Measurements from ENCODE around the gene CHST8. TPM values are rescaled to one million over a fixed set of nuclear protein-coding genes. Genes with fewer than 3 reads are reported as not detected.
"Not testable (repeated sequence)": the region's sequence is repeated elsewhere in the genome, so short reads cannot be mapped to it uniquely, and the experiment has no call there.

The CHST8 gene
- total RNA-seq, 1 experiment from 2014 or later: 0.79 TPM

DNA sequence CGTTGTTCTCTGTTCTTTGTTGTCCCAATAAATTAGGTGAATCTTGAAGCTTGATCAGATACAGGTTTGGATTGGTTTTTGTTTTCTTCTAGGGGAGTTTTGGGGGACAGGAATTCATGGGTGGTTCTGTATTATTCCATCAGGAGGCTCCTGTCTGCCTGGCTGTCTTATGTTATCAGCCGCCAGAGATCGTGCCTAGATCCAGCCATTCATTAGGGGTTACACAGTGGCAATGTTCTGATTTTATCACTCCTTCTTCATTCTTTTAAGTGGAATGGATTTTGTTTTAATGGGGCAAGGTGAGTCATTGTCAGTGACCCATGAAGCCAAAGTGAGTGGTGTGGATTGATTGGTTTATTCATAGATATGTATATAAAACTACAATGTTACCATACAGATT, 71.9 kb downstream of the CHST8 start:
- in situ Hi-C loops (cut with HindIII; ENCODE audit: low pct_unique_long_range_greater_than_20kb, low sequenced_read_pairs): no loop called here
- no peak for DNase-seq (ENCODE audit: low read depth, low spot score)

DNA sequence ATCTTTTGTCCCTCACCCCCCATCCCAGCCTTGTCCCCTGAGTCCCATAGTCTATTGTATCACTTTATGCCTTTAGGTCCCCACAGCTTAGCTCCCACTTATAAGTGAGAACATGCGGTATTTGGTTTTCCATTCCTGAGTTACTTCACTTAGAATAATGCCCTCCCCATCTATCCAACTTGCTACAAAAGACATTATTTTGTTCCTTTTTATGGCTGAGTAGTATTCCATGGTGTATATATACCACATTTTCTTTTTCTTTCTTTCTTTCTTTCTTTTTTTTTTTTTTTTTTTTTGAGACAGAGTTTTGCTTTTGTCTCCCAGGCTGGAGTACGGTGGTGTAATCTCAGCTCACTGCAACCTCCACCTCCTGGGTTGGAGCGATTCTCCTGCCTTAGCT, 73.8 kb downstream of the CHST8 start:
- DNase-seq (ENCODE audit: low read depth, low spot score); in situ Hi-C loops (cut with HindIII; ENCODE audit: low pct_unique_long_range_greater_than_20kb, low sequenced_read_pairs): not testable (repeated sequence)

- DNase-seq (ENCODE audit: low read depth, low spot score): no peak
- in situ Hi-C loops (cut with HindIII; ENCODE audit: low pct_unique_long_range_greater_than_20kb, low sequenced_read_pairs): no loop called here
Observed at GRCh38 chr19:33697766-33698165, 76.0 kb downstream of the CHST8 start.

- DNase-seq (ENCODE audit: low read depth, low spot score): no peak
Observed at GRCh38 chr19:33698576-33699435, 77.1 kb downstream of the CHST8 start.

DNA sequence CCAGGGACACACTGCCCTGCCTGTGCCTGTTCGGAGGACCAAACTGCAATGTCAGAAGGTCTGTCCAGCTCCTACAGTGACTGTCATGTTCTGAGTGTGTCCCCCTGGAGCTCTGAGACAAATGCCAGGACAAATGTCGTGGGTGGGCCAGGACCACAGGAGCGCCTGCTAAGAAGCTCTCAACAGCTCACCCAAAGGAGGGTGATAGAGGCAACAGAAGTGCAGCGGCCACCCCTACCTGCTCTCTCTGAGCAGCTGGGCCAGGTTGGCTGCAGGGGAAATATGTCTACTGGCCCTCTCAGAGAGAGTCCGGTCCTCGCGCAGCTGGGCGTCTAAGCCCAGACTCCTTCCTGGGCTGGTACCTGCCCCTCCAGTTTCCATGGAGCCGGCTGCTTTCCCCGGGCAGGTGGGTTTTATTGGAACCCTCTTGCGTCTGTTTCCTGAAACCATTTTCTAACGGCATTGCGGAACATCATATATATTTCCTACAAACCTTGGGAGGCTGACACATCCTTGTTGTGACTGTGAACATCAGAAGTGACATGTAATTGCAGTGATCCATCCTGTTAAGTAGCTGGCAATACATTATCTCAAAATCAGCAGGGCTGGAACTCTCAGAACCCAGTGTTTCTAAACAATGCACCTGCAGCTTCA, 78.1 kb downstream of the CHST8 start:
- in situ Hi-C loops (cut with HindIII; ENCODE audit: low pct_unique_long_range_greater_than_20kb, low sequenced_read_pairs): no loop called here
- DNase-seq (ENCODE audit: low read depth, low spot score): no peak

More at GRCh38 chr19:33698576-33699435, 77.1 kb downstream of the CHST8 start:
- in situ Hi-C loops (cut with HindIII; ENCODE audit: low pct_unique_long_range_greater_than_20kb, low sequenced_read_pairs): no loop called here

DNA sequence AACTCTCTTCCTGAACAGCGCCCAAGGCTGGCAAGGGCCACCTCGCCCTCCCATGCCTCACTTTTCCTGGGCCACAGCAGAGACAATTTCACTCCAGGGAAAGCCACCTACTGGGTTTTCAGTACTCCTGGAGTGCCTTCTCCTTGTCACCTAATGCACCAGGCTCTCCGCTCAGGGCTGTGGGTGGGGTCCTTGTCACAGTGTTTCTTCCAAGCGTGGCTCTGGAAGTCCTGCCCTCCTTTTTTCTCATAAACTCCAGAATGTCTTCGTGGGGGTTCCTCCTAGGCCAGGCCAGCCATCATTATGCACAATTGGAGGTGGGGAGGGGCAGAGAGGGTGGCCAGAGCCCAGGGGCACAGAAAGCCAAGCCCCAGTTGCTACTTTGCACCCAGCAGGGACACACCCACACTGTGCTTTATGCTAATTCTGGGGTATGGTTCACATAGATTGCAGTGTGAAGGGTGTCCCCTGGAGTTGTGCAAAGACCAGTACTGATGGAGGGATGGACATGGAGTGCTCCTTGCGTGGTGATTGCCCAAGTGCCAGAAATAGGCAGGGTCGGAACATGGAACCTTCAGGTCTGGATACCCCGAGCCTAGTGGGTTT, 78.8 kb downstream of the CHST8 start:
- in situ Hi-C loops (cut with HindIII; ENCODE audit: low pct_unique_long_range_greater_than_20kb, low sequenced_read_pairs): no loop called here
- no peak for DNase-seq (ENCODE audit: low read depth, low spot score)

DNA sequence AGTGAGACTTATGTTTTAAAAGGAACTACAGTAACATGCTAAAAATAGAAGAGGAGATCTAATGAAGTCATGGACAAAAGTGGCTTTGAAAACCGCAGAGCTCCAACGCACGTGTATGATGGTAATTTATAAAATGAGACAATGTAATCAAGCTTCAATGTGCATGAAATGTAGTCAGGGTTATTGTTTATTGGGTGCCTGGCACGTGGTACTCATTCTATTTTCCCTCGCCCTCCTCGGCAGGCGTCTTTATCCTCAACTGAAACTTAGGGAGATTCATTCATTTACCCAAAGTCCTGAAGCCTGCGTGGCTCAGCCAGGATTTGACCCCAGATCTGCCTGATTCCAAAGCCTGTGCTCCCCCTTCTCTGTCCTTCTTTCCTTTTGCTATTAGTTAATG, 79.8 kb downstream of the CHST8 start:
- in situ Hi-C loops (cut with HindIII; ENCODE audit: low pct_unique_long_range_greater_than_20kb, low sequenced_read_pairs): no loop called here
- DNase-seq (ENCODE audit: low read depth, low spot score): no peak

GRCh38 chr19:33702606-33703437, 81.1 kb downstream of the CHST8 start:
- no peak for DNase-seq (ENCODE audit: low read depth, low spot score)
- in situ Hi-C loops (cut with HindIII; ENCODE audit: low pct_unique_long_range_greater_than_20kb, low sequenced_read_pairs): no loop called here

- in situ Hi-C loops (cut with HindIII; ENCODE audit: low pct_unique_long_range_greater_than_20kb, low sequenced_read_pairs): no loop called here
Observed at GRCh38 chr19:33703438-33703750, 81.6 kb downstream of the CHST8 start.

GRCh38 chr19:33703821-33704220, 82.1 kb downstream of the CHST8 start:
- DNase-seq (ENCODE audit: low read depth, low spot score): no peak
- in situ Hi-C loops (cut with HindIII; ENCODE audit: low pct_unique_long_range_greater_than_20kb, low sequenced_read_pairs): no loop called here

More at GRCh38 chr19:33703438-33703750, 81.6 kb downstream of the CHST8 start:
- no peak for DNase-seq (ENCODE audit: low read depth, low spot score)

DNA sequence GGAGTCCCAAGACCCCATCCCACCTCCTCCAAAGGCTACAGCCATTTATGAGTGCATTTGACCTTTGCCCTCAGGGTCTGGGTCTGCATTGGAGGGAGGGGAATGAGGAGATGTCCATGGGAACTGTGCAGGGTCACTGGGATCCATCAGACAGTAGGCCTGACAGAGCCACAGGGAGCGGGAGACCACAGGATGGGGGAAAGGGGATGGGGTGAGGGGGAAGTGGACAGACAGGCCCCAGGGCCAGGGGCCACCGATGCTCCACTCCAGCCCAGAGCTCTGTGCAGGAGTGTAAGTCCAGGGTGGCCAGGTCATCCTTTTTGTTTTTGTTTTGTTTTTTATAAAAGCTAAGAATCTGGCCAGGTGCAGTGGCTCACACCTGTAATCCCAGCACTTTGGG, 82.5 kb downstream of the CHST8 start:
- no peak for DNase-seq (ENCODE audit: low read depth, low spot score)
- in situ Hi-C loops (cut with HindIII; ENCODE audit: low pct_unique_long_range_greater_than_20kb, low sequenced_read_pairs): no loop called here

DNA sequence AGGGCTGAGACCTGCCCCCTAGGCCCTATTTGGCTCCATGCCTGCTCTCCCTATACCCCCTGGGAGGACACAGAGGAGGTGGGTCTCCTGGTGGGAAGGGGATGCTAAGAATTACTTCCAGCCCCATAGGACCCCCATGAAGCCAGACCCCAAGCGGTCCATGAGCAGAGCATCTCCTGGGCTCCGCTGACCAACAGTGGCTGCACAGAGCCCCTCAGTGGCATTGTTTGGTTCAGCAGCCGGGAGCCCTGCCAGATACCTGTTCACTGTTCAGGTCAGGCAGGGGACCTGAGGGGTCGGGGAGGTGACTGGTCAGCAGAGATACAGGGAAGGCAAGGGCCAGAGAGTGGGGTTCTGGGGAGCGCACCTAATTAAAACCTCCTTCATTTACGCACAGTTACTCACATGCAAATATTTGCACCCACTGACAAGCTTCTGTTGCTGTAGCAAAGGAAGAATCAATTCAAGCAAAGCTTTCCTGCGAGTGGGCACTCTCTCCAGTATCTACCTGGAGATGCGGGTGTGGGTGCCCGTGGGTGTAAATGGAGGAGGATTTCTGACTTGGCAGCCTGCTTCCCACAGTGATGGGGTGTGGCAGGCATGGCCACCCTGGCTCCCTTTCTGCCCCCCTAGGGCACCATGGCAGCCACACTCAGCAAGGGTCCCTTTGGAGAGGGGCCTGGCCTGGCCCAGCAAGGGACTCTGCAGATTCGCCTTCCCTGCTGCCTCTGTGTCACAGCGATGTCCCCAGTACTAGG, 83.5 kb downstream of the CHST8 start:
- in situ Hi-C loops (cut with HindIII; ENCODE audit: low pct_unique_long_range_greater_than_20kb, low sequenced_read_pairs): no loop called here
- peak; percentile 5 for DNase-seq (ENCODE audit: low read depth, low spot score)

DNA sequence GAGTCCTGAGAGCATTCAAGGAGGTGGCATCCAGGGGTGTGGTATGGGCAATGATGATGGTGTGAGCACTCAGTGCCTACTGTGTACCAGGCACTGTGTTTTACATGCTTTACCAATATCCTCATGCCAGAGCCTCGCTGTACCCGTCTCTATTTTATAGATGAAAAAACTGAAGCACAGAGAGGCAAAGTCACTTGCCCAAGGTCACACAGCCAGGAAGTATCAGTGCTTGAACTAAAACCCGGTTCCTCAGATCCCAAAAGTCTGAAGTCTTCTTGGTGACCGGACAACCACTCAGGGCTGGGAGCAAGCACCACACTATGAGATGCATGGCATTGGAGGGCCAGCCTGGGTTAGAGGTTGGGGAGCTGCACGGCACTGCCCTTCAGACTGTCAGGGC, 84.1 kb downstream of the CHST8 start:
- in situ Hi-C loops (cut with HindIII; ENCODE audit: low pct_unique_long_range_greater_than_20kb, low sequenced_read_pairs): no loop called here

GRCh38 chr19:33706631-33707030, 84.9 kb downstream of the CHST8 start:
- in situ Hi-C loops (cut with HindIII; ENCODE audit: low pct_unique_long_range_greater_than_20kb, low sequenced_read_pairs): no loop called here
- DNase-seq (ENCODE audit: low read depth, low spot score): no peak

More for the DNA sequence above, 84.1 kb downstream of the CHST8 start:
- no peak for DNase-seq (ENCODE audit: low read depth, low spot score)

- no peak for DNase-seq (ENCODE audit: low read depth, low spot score)
- in situ Hi-C loops (cut with HindIII; ENCODE audit: low pct_unique_long_range_greater_than_20kb, low sequenced_read_pairs): no loop called here
Observed at GRCh38 chr19:33712268-33712667, 90.5 kb downstream of the CHST8 start.

GRCh38 chr19:33713194-33713593, 91.4 kb downstream of the CHST8 start:
- DNase-seq (ENCODE audit: low read depth, low spot score): no peak
- in situ Hi-C loops (cut with HindIII; ENCODE audit: low pct_unique_long_range_greater_than_20kb, low sequenced_read_pairs): no loop called here

DNA sequence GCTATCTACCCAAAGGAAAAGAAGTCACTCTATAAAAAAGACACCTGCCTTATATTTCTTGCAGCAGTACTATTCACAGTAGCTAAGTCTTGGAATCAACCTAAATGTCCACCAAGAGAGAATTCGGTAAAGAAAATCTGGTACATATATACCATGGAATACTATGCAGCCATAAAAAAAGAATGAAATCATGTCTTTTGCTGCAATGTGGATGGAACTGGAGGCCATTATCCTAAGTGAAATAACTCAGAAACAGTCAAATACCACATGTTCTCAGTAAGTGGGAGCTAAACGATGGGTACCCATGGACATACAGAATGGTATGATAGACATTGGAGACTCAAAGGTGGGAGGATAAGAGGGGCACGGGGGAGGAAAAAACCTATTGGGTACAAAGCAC, 92.4 kb downstream of the CHST8 start:
- in situ Hi-C loops (cut with HindIII; ENCODE audit: low pct_unique_long_range_greater_than_20kb, low sequenced_read_pairs): no loop called here
- DNase-seq (ENCODE audit: low read depth, low spot score): no peak

Data from SK-MEL-5 (cell line).